ENCODE results near the gene HHATL. TPM values are rescaled to one million over a fixed set of nuclear protein-coding genes. Genes with fewer than 3 reads are reported as not detected.
A peak's percentile ranks its signal among the peaks of the same experiment; 100 is the strongest.

The HHATL gene
- polyA plus RNA-seq, 3 donors: not detected

GRCh38 chr3:42647821-42648459 lies 54.7 kb downstream of the HHATL start:
- Histone ChIP-seq H3K27me3 (ENCODE audit: control insufficient read depth in 2 of 2, insufficient read depth in 2 of 2, low read length in 2 of 2) (no peaks in the 10 kb centered on the region), H3K79me2 (ENCODE audit: insufficient read depth, low read length) (peaks cover 99% of the 10 kb centered on the region), H3K9me3 (replicated peaks in 1 of 2; ENCODE audit: control insufficient read depth in 1 of 2, insufficient read depth in 1 of 2, low read length in 2 of 2) (no peaks in the 10 kb centered on the region), H3K4me3 (replicated peaks in 1 of 3; ENCODE audit: low read depth in 2 of 3, low read length in 3 of 3) (no peak overlapping the region), H3K36me3 (replicated peaks in 1 of 2; ENCODE audit: control insufficient read depth in 1 of 2, insufficient read depth in 2 of 2, low read length in 2 of 2) (peaks cover 52 to 87% of the 10 kb centered on the region in 2 donors), H3K9ac (ENCODE audit: insufficient read depth, low read length, poor library complexity, severe bottlenecking) (no peak overlapping the region), H3K4me1 (ENCODE audit: control insufficient read depth in 1 of 2, insufficient read depth in 2 of 2, low read length in 2 of 2) (peaks cover 25 to 30% of the 10 kb centered on the region in 2 donors), H3K27ac (ENCODE audit: low read depth in 1 of 2, low read length in 2 of 2) (peak overlapping the region in 1 of 2 donors; percentile 46), H4K20me1 (ENCODE audit: insufficient read depth, low read length) (peaks cover 98% of the 10 kb centered on the region), H2AFZ (ENCODE audit: insufficient read depth, low read depth, low read length, poor library complexity, severe bottlenecking) (no peak overlapping the region), H3K4me2 (replicated peaks; ENCODE audit: extremely low read depth, low read length, poor library complexity, severe bottlenecking) (no peak overlapping the region)
- WGBS (ENCODE audit: insufficient coverage): no CpG with 5 or more reads among the region's 5 CpGs
- peak overlapping the region; percentile 31 to 61 (median 39) for H3K27ac Mint-ChIP-seq
- peaks cover 56 to 70% of the 10 kb centered on the region in 2 donors for H3K36me3 Mint-ChIP-seq
- DNase-seq: no peak
- no peaks in the 10 kb centered on the region for H3K9me3 Mint-ChIP-seq
- peaks cover 0 to 2% (median 0%) of the 10 kb centered on the region in 3 donors for H3K27me3 Mint-ChIP-seq (ENCODE audit: low read depth in 3 of 3)
- intact Hi-C loops (cut with micrococcal nuclease): no loop called here
- H3K4me3 Mint-ChIP-seq: no peak overlapping the region
- no peak for TF ChIP-seq CTCF (IDR thresholded peaks at IDR 0.05)
- peaks cover 44% of the 10 kb centered on the region for H3K4me1 Mint-ChIP-seq

Other genes with a start within 250 kb of the HHATL start
- gene VIPR1, start 200.2 kb downstream of the HHATL start, polyA plus RNA-seq: 10 to 100 TPM; 15.5 to 80.9 (median 16.0) TPM
- 10 to 100 TPM; 15.3 to 28.4 (median 27.4) TPM for gene SEC22C, start 120.8 kb downstream of the HHATL start, polyA plus RNA-seq
- gene SS18L2, start 111.9 kb downstream of the HHATL start, polyA plus RNA-seq: 10 to 100 TPM; 35.7 to 89.1 (median 89.1) TPM
- 10 to 100 TPM in 1 of 3 donors, 1 to 10 TPM in 2; 2.6 to 78.5 (median 5.8) TPM for gene NKTR, start 102.1 kb downstream of the HHATL start, polyA plus RNA-seq
- gene ZBTB47, start 49.1 kb downstream of the HHATL start, polyA plus RNA-seq: 1 to 10 TPM in 1 of 3 donors, under 1 TPM in 2; 0.35 to 9.8 (median 0.41) TPM
- gene KLHL40, start 17.3 kb downstream of the HHATL start, polyA plus RNA-seq: not detected
- 1 to 10 TPM in 2 of 3 donors, under 1 TPM in 1; 0.97 to 2.4 (median 1.8) TPM for gene CCDC13, start 70.5 kb upstream of the HHATL start, polyA plus RNA-seq
- gene HIGD1A, start 101.7 kb upstream of the HHATL start, polyA plus RNA-seq: 100 to 1,000 TPM in 2 of 3 donors, 10 to 100 TPM in 1; 34.8 to 115 (median 104) TPM
- gene ACKR2, start 106.6 kb upstream of the HHATL start, polyA plus RNA-seq: under 1 TPM in 1 of 3 donors, not detected in 2; 0.49 TPM
- under 1 TPM in 1 of 3 donors, not detected in 2; 0.01 TPM for gene CYP8B1, start 173.1 kb upstream of the HHATL start, polyA plus RNA-seq
- gene ZNF662, start 203.3 kb upstream of the HHATL start, polyA plus RNA-seq: under 1 TPM in 1 of 3 donors, not detected in 2; 0.09 TPM

Measured in CD14-positive monocyte (primary cell).